Stimulated activated CD4-positive, alpha-beta T cell treated with anti-CD3 and anti-CD28 coated beads, TNF-alpha, amount 100 ng/mL, for 4 hours (primary cell): ENCODE measurements around the gene KCNE4.

Experiments
- DNase-seq, 3 experiments: peaks; one replicate each; pipeline ENCODE4 v3.0.0-alpha.2; 2020; ENCODE audit warnings: low read depth in 3 of 3

Gene KCNE4

DNA sequence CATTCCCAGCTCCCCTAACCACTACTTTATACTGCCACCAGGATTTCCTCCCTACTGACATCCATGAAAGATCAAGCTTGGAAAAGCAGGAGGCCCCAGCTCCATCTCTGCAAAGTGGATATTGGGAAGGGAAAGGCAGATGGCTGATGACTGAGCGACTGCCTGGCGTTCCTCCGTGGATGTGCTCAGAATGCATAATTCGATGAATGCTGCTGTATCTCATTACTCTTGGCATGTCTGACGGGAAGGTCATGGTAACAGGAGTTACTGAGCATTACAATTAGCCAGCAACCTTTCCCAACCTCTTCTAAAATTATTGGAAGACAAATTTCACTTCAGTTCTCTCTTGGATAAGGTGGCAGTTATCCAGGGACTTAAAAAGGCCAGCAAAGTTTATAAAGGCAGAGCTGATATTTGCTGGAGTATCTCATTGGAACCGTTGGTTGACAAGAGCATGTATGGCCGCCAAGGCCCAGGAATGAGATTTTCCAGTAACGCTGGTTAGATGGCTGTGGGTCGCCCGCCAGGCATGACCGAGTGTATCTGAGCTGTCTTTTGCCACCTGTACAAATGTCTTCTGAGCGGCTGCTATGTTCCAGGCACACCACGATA lies 34.5 kb downstream of the KCNE4 start:
- no peak for DNase-seq

DNA sequence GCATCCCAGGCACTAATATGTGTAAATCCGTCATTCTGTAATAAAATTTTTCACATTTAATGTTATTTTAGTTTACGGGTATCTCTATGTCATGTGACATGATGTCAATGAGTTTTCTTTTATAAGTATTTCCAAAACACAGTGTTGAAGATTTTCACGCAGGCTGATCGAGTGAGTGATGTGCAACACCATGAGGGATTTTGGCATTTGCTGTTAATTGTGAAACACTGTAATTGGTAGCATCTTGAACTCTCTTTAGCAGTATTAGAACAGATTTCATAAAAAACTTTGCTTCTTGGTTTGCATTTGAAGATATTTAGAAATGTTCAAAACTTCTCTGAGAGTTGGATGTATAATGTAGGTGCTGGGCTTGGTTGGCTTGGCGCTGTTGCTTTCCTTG lies 35.5 kb downstream of the KCNE4 start:
- DNase-seq, result no peak

DNA sequence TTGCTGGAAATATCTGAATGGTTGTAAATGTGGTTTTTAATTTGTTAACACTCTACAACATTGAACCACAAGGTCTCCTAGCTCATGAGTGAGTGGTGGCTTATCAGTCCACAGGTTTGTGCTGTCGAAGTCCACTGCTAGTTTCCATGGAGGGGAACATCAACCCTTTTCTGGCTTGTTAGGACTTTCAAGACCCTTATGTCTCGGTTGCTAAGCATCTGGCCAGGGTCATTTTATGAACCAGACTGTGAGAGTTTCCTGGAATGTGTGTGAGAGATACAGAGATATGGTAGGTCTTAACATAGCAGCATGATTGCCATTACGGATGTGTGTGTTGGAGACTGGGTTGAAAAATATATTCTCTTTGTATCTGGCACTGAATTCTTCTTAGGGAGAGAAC lies 36.9 kb downstream of the KCNE4 start:
- DNase-seq, result no peak

DNA sequence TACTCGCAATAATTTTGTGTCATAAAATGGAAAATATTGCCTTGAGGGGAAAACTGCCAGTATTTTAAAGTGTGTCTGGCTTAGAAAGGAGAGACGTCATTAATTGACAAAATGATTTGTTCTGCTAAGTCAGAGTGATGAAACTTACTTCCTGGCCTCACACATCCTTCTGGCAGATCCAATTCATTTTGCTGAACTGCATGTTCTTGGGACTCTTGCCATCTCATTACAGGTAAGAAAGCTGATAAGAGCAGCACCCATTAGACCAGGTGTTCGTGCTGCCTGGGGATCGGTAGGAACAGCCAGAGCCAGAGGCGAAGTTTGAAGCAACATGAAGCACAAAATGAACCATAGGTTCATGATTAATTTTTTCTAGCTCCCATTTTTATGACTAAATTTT lies 38.0 kb downstream of the KCNE4 start:
- no peak for DNase-seq

DNA sequence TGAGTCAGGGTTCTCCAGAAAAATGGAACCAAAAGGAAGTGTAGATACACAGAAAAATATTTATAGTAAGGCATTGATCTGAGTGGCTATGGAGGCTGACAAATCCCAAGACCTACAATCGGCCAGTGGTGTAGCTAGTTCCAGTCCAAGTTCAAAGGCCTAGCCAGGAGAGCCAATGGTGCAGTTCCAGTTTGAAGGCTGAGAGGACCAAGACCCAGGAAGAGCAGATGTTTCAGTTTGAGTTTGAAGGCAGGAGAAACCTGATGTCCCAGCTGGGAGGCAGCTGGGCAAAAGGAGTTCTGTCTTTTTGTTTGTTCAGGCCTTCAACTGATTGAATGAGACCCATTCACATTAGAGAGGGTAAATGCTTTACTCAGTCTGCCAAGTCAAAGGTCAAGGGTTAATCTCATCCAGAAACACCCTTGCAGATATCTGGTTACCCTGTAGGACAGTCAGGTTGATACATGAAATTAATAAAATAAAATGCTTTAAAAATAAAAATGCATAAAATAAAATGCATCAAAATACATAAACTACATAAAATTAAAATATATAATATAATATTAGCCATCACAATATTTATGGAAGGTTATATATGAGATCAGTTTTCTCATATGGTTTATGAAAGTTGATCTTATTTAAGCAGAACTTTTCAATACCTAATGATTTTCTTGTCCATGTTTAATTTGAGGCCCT lies 38.7 kb downstream of the KCNE4 start:
- no peak for DNase-seq

DNA sequence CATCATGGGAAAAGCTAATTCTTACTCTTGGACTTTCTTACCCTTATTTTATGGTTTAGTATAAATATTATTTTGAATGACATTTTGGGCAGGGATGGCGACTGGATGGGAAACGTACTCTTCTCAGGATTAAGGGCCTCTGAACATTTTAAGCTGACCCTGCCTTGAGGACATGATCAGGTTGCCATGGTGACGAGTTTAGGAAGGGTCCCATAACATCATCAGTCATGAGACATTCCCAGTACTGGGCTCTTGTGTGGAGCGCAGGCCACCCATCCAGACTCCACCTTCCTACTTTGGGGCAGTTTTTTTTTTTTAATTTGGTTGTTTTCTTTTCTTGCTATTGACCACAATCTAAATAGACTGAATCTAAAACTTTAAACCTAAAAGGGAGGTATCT lies 40.7 kb downstream of the KCNE4 start:
- no peak for DNase-seq

DNA sequence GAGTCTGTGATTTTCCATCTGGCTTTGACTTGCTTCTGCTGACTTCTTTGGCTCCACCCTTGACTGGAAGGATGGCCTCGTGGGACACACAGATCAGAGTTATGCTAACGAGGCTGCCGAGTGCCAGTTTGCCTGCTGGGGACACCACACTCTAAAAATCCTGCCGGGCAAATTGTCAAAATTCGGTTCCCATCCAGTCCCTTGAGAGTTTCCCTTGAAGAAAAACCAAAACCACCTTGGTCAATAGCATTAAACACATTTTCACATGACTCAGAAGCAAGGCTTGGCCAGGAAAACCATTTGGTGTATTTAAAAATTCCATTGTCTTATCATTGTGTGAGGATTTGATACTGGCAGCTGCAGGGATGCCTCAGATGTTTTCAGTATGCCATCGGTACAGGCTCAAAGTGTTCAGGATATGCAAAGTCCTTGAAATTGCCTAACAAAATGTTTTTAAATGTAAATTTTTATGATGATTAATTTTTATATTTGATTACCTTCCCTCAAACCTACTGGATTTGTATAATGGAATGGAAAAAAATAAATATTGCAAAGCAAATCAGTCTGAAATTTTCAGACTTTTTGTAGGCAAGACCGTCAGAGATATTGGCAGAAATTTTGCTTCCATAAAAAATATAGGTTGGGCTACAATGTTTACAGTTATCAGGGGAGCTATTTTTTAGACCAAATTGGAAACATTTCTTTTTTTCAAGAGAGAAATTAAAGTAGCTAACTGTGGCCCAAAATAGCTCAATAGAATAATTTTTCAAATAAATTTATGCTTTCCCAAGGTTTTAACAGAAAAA lies 41.6 kb downstream of the KCNE4 start:
- DNase-seq, result no peak

DNA sequence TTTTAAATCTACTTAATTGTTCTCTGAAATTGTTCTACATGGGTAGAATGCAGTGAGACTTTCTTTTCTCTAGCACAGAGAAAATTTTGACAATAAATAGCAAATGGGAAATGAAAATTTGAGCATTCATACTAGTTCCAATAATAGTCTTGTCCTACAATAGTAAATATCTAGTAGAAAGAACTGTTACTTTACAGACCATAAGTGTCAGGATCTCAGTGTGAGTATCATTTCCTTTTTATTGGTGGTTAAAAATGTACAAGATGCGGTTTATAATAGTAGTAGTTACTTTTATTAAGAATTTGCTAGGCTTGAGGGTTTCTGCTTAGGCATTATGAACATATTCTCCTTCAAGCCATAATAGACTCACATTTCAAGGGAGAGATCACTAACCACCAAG lies 43.2 kb downstream of the KCNE4 start:
- no peak for DNase-seq

DNA sequence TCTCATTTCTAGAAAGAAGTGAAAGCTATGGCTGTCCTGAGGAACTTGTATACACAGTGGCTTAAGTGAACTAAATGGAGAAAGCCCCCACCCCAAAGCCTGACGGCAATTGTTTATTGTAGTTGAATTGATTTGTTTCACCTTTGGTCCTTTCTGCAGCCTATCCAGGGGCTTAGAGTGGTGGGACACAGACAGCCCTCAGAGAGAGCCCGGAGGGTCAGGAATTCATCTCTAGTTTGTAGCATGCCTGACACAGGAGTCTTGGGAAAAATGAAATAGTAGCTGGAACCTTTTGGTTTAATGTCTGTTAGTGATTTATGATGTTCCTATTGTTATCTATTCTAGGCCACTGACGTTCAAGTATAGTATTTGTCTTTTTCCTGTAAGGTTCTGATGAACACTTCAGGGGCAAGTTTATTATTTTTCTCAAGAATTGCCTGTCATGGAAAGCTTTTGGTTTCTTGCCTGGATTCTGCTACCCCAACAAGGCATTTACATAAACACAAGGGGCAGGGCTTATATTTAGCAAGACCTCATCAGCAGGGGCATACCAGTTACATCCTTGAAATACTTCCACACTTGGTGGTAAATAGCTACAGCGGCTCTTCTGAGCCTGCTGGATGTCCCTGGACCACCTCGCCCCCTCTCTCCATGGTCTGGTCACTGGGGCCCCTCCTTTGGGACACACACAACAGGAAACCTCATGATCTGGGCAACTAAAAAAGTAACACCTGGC lies 44.4 kb downstream of the KCNE4 start:
- DNase-seq, result no peak

DNA sequence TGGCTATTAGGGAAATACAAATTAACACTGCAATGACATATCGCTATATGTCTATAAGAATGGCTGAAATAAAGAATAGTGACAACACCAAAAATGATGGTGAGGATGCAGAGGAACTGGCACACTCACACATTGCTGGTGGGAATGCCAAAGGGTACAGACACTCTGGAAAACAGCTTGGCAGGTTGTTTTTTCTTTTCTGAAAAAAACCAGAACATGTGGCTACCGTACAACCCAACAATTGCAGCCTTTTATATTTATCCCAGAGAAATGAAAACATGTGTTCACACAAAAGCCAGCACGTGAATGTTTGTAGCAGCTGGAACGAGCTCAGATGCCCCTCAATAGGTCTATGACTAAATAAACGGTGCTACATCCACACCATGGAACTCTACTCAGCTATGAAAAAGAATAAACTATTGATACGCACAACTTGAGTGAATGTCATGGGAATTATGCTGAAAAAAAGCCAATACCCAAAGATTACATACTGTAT lies 45.9 kb downstream of the KCNE4 start:
- no peak for DNase-seq

DNA sequence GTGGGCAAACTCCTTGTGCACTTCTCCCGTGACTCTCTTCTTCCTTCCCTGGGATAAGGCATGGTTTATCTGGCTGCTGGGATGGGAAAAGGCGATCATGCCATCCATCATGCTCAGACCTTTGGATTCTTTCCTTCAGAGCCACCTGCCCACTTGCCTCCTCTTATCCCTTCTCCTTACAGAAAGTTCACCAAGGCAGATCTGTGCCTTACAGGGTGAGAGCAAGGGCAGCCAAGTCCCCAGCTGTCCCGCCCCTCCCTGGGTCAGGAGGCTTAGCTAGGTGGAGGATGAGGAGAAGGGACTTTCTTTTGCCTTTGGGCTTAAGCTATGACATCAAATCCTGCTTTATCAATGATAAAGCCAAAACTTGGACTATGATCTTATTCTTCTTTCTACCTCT lies 47.6 kb downstream of the KCNE4 start:
- DNase-seq, result no peak

DNA sequence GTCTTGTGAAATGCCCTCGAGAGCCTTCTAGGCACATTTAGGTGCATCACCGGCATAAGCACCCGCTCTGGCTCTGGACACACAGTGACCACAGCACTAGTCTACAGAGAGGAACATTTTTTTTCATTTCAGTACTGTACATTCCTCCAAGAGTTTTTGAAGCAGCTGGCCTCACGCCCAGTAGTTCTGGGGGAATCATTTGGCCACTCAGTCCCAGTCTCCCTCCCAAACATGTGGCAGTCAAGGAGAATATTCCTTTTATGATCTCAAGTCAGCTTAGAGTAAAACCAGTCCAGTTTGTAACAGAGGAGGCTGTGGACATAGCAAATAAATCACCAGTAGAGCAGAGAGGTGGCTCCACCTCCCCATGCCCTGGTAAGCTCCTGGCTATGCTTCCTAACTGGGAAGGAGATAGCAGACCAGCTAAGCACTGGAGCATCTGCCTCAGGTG lies 48.1 kb downstream of the KCNE4 start:
- no peak for DNase-seq

DNA sequence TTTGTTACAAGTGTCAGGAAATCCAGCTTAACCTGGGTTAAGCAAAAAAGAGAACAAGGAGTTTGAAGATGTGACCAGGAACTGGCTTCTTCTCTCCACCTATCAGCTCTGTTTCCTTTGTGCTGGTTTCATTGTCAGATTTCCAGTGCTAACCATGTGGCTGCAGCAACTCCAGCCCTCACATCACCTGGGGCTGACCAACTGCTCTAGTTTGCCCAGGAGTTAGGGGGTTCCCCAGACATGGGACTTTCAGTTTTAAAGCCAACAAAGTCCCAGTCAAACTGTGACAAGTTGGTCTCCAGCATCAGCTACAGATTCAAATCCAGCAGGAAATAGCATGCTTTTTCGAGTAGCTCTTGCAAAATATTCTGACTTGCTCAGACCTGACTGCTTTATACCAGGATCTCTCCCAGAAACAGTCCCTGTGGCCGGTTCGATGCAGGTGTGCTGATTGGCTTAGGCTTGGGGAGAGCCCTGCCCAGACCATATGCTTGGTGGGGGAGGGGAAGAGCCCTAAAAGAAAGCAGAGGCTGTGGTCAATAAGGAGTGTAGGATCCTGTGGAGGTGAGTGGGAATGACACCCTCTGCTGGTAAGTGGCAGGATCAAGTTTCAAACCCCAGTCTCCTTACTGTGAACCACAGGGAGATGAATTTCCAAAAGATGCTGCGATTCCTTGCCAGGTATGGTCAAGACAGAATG lies 49.5 kb downstream of the KCNE4 start:
- no peak for DNase-seq

DNA sequence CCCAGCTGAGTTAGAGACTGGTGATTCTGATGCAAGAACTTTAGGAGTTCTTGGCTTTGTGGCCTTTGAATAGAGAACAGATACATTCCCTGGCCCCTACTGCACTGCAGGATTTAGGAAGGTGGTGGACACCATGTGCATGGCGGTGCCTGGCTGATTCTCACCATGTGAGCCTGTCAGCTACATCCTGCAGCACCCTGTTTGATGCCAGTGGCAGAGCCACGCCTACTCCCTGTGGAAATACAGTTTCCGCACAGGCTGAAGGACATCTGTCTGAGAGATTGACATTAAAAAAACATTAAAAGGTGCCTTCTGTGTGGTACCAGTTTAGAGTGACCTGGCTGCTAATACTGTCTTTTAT lies 50.0 kb downstream of the KCNE4 start:
- no peak for DNase-seq

DNA sequence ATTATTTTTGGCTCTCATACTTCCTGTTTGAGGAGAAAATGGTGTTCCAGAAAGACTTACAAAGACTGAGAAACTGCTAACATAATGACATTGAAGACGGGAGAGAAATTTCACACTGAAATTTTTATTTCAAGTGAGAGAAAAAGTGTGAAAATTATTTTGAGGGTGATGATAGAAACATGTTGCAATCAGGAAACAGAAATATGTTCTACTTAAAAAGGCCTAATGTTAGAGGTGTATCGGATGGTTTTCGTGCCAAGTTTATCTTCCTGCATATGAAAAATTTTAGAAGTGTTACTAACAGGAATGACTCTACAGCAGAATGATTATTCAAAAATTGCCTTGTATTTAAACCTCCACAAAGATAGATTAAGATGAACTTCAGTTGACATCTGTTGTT lies 50.5 kb downstream of the KCNE4 start:
- DNase-seq, result no peak

DNA sequence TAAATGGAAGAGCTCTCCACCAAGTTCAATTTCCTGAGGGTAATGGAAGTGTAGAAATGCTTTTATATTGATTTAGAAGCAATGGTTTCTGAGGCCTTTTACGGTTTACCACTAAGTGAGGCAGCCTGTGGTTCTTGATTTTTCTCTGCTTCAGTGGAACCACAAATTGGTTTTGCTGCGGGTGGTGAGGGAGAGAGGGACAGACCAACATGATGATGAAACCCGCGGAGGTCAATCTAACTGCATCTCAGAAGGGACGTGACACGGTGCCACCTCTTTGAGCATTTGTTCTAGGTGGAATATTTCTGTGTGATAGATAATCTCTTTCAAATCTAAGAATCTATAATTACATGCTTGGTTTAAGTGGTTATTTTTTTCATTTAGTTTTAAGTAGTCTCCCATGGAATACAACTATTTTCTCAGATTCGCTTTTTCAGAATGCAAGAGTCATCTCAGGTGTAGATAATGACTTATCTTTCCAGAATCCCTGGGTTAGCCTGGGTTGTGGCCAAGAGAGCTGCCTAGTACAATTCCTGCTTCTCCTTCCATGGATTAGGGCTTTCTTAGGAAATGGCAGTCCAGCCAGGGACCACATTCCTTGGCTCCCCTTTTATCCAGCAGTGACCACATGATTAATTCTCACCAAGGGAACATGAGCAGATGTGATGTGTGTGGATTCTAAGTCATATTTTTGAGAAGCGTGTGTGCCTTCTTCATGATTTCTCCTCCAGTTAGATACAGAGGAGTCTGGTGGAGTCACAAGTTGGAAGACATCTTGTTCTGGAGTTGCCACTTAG lies 52.5 kb downstream of the KCNE4 start:
- no peak for DNase-seq
